GM12878 (cell line): Measurements from ENCODE around the gene ANO9. TPM values are rescaled to one million over a fixed set of nuclear protein-coding genes. Genes with fewer than 3 reads are reported as not detected.
A peak's percentile ranks its signal among the peaks of the same experiment; 100 is the strongest.

Experiments used
- ATAC-seq: fragments of 200-7000 bp; cut with Tn5 transposase; 3 replicates; pipeline ENCODE4 v1.9.1; 2020; ENCODE audit warnings: mild to moderate bottlenecking, moderate library complexity
- BruUV-seq: library from RNA; stranded (reverse); fragments of 400-500 nt; replicated peaks from 2 replicates; lab custom pipeline; 2021; lab: Mats Ljungman, UMichigan
- CTCF ChIA-PET: fragments of 300-600 bp; sonication (Branson Sonifier 250); formaldehyde crosslinking; extraction: SDS; loops from one replicate; lab custom pipeline; 2021; ENCODE audit warnings: inconsistent platforms; lab: Yijun Ruan, JAX
- POLR2A ChIA-PET: fragments of 350-600 bp; formaldehyde crosslinking; extraction: SDS; loops from one replicate; lab custom pipeline; 2021; ENCODE audit warnings: inconsistent platforms; lab: Charles Lee
- RAD21 ChIA-PET: fragments of 300-600 bp; sonication (Branson Sonifier 250); formaldehyde crosslinking; loops from one replicate; lab custom pipeline; 2023; ENCODE audit warnings: antibody characterized with exemption; ENCODE audit not compliant: unreplicated experiment; lab: Charles Lee
- SMC1A ChIA-PET: fragments of 300-600 bp; sonication (Branson Sonifier 250); formaldehyde crosslinking; loops from one replicate; lab custom pipeline; 2023; ENCODE audit not compliant: unreplicated experiment, uncharacterized antibody; lab: Charles Lee
- DNase-seq: peaks from one replicate; pipeline ENCODE4 v3.0.0-alpha.2; 2011; ENCODE audit warnings: low read depth, low spot score
- FAIRE-seq: peaks from 3 replicates; lab custom pipeline; 2011; peaks lifted over from hg19 to GRCh38; lab: Jason Lieb, UNC
- H2AFZ ChIP-seq: 2 replicates; pipeline ENCODE4 v1.6.0; 2011; ENCODE audit warnings: low read depth, low read length, control low read depth; ENCODE audit not compliant: control insufficient read depth
- H3K27ac ChIP-seq: 2 replicates; pipeline ENCODE4 v1.5.1; 2011; ENCODE audit warnings: control low read depth; ENCODE audit not compliant: control insufficient read depth, insufficient read depth
- H3K27me3 ChIP-seq, 2 experiments: replicated peaks in 1 of 2; 2 replicates each; pipeline versions ENCODE4 v1.6.0 to v1.6.1; 2011; ENCODE audit warnings: low read length in 1 of 2; ENCODE audit not compliant: control insufficient read depth in 2 of 2, insufficient read depth in 2 of 2
- H3K36me3 ChIP-seq, 2 experiments: 2 replicates each; pipeline ENCODE4 v1.5.1; 2011; ENCODE audit warnings: low read length in 1 of 2; ENCODE audit not compliant: control insufficient read depth in 2 of 2, insufficient read depth in 2 of 2
- H3K4me1 ChIP-seq: 2 replicates; pipeline ENCODE4 v1.6.1; 2011; ENCODE audit warnings: mild to moderate bottlenecking, low read length, moderate library complexity, mixed read lengths; ENCODE audit not compliant: control insufficient read depth, insufficient read depth
- H3K4me2 ChIP-seq: 2 replicates; pipeline ENCODE4 v1.6.0; 2011; ENCODE audit warnings: control low read depth; ENCODE audit not compliant: control insufficient read depth, insufficient read depth
- H3K4me3 ChIP-seq: fragments of 200-600 bp; sonication (generic); 2 replicates; pipeline ENCODE4 v1.5.1; 2016
- H3K79me2 ChIP-seq: 2 replicates; pipeline ENCODE4 v1.6.0; 2011; ENCODE audit warnings: low read length; ENCODE audit not compliant: control insufficient read depth, insufficient read depth
- H3K9ac ChIP-seq: 2 replicates; pipeline ENCODE4 v1.8.0; 2011; ENCODE audit warnings: low read length, control low read depth, mixed read lengths; ENCODE audit not compliant: control insufficient read depth, insufficient read depth
- H3K9me3 ChIP-seq: replicated peaks from 3 replicates; pipeline ENCODE4 v1.5.1; 2011; ENCODE audit warnings: mild to moderate bottlenecking, low read length; ENCODE audit not compliant: control insufficient read depth, insufficient read depth
- H4K20me1 ChIP-seq: 2 replicates; pipeline ENCODE4 v1.6.0; 2011; ENCODE audit not compliant: control insufficient read depth, insufficient read depth
- BCLAF1 ChIP-seq: fragments of 450-650 bp; IDR thresholded peaks from 2 replicates; pipeline ENCODE4 v1.6.1; 2017; ENCODE audit warnings: antibody characterized with exemption, mild to moderate bottlenecking, moderate library complexity
- E4F1 ChIP-seq: fragments of 450-650 bp; IDR thresholded peaks from 2 replicates; pipeline ENCODE4 v1.6.1; 2018; ENCODE audit warnings: borderline replicate concordance, mild to moderate bottlenecking; ENCODE audit not compliant: partially characterized antibody
- IRF5 ChIP-seq: fragments of 450-650 bp; IDR thresholded peaks from 2 replicates; pipeline ENCODE4 v1.6.1; 2017; ENCODE audit warnings: borderline replicate concordance
- MXI1 ChIP-seq: fragments of 150-350 bp; IDR thresholded peaks from 2 replicates; pipeline ENCODE4 v1.6.1; 2011; ENCODE audit warnings: low read depth, mild to moderate bottlenecking, inconsistent platforms, low read length, improper control_type of control experiment
- NRF1 ChIP-seq: conservative IDR thresholded peaks from 2 replicates; pipeline ENCODE4 v1.6.1; 2011; ENCODE audit warnings: mild to moderate bottlenecking, low read depth, low read length, improper control_type of control experiment
- TCF3 ChIP-seq: IDR thresholded peaks from 2 replicates; pipeline ENCODE4 v1.6.1; 2012; ENCODE audit warnings: low read depth, mild to moderate bottlenecking, low read length, borderline replicate concordance; ENCODE audit not compliant: insufficient read depth
- WGBS: methylation state at CpG from one replicate; pipeline ENCODE4 v1.1.6; 2016; ENCODE audit warnings: low lambda C conversion rate; ENCODE audit not compliant: insufficient replicate concordance, insufficient coverage; ENCODE audit errors: missing lambda C conversion rate; 5-methylcytosine and 5-hydroxymethylcytosine counted together
- in situ Hi-C: fragments of 300-500 bp; cut with MboI; formaldehyde crosslinking; loops from 9 replicates; pipeline ENCODE4 v1.14.3; 2018; ENCODE audit warnings: mixed read lengths
- intact Hi-C: fragments of 100-400 bp; cut with micrococcal nuclease; formaldehyde crosslinking; loops from one replicate; pipeline ENCODE4 v1.14.2; 2022; ENCODE audit not compliant: unreplicated experiment
- polyA plus RNA-seq, 11 experiments: library from polyadenylated mRNA; depleted of rRNA in 4 of 11; unstranded in 6 of 11; stranded (reverse) in 5 of 11; fragments of >200 nt; fragmentation: Nextera tagmentation in 4 of 11; fragmentation: Illumina TruSeq in 1 of 11; extraction: Ambion mirVana in 4 of 11; extraction: Trizol in 1 of 11; gene quantifications; 1 replicate in 1 of 11; 2 replicates in 10 of 11; pipeline versions ENCODE4 v1.2.1 to v1.2.3, GENCODE V29; 2011 to 2016; ENCODE audit warnings: inconsistent platforms in 2 of 11, missing spikeins in 2 of 11, low read depth in 1 of 11
- total RNA-seq, 4 experiments: library from RNA; depleted of rRNA in 3 of 4; stranded (reverse); fragments of >200 nt in 3 of 4; fragmentation: Illumina TruSeq in 1 of 4; extraction: Trizol in 1 of 4; gene quantifications; 2 replicates each; pipeline versions ENCODE4 v1.2.1 to v1.2.3, GENCODE V29; 2013 to 2021

ANO9 gene
- total and polyA plus RNA-seq, 10 of the 15 experiments (the other 5 are each of a cell fraction or from before 2014, with no cell fraction given): 0.21 to 42.3 (median 12.0) TPM

- Histone ChIP-seq H3K9ac (no peak overlapping the region), H3K79me2 (no peaks in the 10 kb centered on the region), H3K27ac (no peak overlapping the region), H3K4me3 (no peak overlapping the region), H3K36me3 (peaks cover 0 to 3% of the 10 kb centered on the region in 2 experiments; a peak in 2 of 4 replicates), H4K20me1 (no peaks in the 10 kb centered on the region), H3K27me3 (no peaks in the 10 kb centered on the region), H3K4me2 (no peak overlapping the region), H3K4me1 (no peaks in the 10 kb centered on the region), H3K9me3 (no peaks in the 10 kb centered on the region), H2AFZ (no peak overlapping the region)
- ATAC-seq (no peak), FAIRE-seq (no peak), DNase-seq (no peak)
- intact Hi-C loops (no loop called here), in situ Hi-C loops (no loop called here)
- no TSS peak for BruUV-seq
- ChIA-PET SMC1A (no interaction called here), RAD21 (no interaction called here), POLR2A (no interaction called here), CTCF (interaction anchor here (0.9 kb wide), 1 partner anchor 13 kb away, joined by 3 read pairs; no protein-coding TSS in a partner anchor)
- 97% methylated on average over 21 of the region's 24 CpGs for WGBS
- TF ChIP-seq IRF5 (no peak), BCLAF1 (no peak), E4F1 (no peak), NRF1 (no peak), TCF3 (0 out of 2 replicates have a peak, but pooled peaks have one; percentile 35), MXI1 (no peak)
Measured at GRCh38 chr11:464316-464715, 22.5 kb upstream of the ANO9 start.
